WTC11 (cell line): ENCODE results near the gene UNC119B. TPM values are rescaled to one million over a fixed set of nuclear protein-coding genes. Genes with fewer than 3 reads are reported as not detected.
A peak's percentile ranks its signal among the peaks of the same experiment; 100 is the strongest.

Source experiments
- ATAC-seq: fragments of 200-7000 bp; cut with Tn5 transposase; 2 replicates; pipeline ENCODE4 v1.10.0; 2021; ENCODE audit warnings: mild to moderate bottlenecking, moderate library complexity
- CTCF ChIA-PET: fragments of 300-600 bp; sonication (Branson Sonifier 250); formaldehyde crosslinking; loops from one replicate; lab custom pipeline; 2021; ENCODE audit warnings: antibody characterized with exemption; lab: Charles Lee
- POLR2A ChIA-PET: fragments of 350-600 bp; sonication (Branson Sonifier 250); formaldehyde crosslinking; loops from one replicate; lab custom pipeline; 2021; ENCODE audit warnings: antibody characterized with exemption; lab: Charles Lee
- DNase-seq: peaks from one replicate; pipeline ENCODE4 v3.0.0; 2021; ENCODE audit warnings: low spot score
- H3K27ac Mint-ChIP-seq: 2 replicates; pipeline ENCODE4 v1.8.0; 2021; ENCODE audit warnings: mixed read lengths
- H3K27me3 Mint-ChIP-seq: 2 replicates; pipeline ENCODE4 v1.8.0; 2021; ENCODE audit warnings: low read depth, mild to moderate bottlenecking, moderate library complexity, mixed read lengths
- H3K36me3 Mint-ChIP-seq: 2 replicates; pipeline ENCODE4 v1.8.0; 2021; ENCODE audit warnings: mixed read lengths
- H3K4me1 Mint-ChIP-seq: 2 replicates; pipeline ENCODE4 v1.8.0; 2022; ENCODE audit warnings: mixed read lengths
- H3K4me3 Mint-ChIP-seq: 2 replicates; pipeline ENCODE4 v1.8.0; 2021; ENCODE audit warnings: mild to moderate bottlenecking, moderate library complexity, mixed read lengths
- H3K9me3 Mint-ChIP-seq: 2 replicates; pipeline ENCODE4 v1.8.0; 2021; ENCODE audit warnings: mixed read lengths
- ATF6 ChIP-seq: sonication (generic); formaldehyde crosslinking; IDR thresholded peaks from 2 replicates; pipeline ENCODE4 v1.8.1; 2023; ENCODE audit warnings: mild to moderate bottlenecking, missing genetic modification reagents
- CBFB ChIP-seq: sonication (generic); formaldehyde crosslinking; IDR thresholded peaks from 2 replicates; pipeline ENCODE4 v1.8.1; 2022; ENCODE audit warnings: mild to moderate bottlenecking, low read depth, missing genetic modification reagents
- CREB1 ChIP-seq: sonication (generic); formaldehyde crosslinking; IDR thresholded peaks from 2 replicates; pipeline ENCODE4 v1.8.0; 2023; ENCODE audit warnings: mild to moderate bottlenecking, missing genetic modification reagents
- CREM ChIP-seq: sonication (generic); formaldehyde crosslinking; IDR thresholded peaks from 2 replicates; pipeline ENCODE4 v1.8.1; 2022; ENCODE audit warnings: mild to moderate bottlenecking, missing genetic modification reagents, moderate library complexity
- CTCF ChIP-seq: fragments of 200-600 bp; IDR thresholded peaks from 2 replicates; pipeline ENCODE4 v1.8.0; 2022; ENCODE audit warnings: antibody characterized with exemption
- E2F1 ChIP-seq: sonication (generic); formaldehyde crosslinking; IDR thresholded peaks from 2 replicates; pipeline ENCODE4 v1.8.0; 2022; ENCODE audit warnings: mild to moderate bottlenecking, missing genetic modification reagents
- ELF4 ChIP-seq: sonication (generic); formaldehyde crosslinking; IDR thresholded peaks from 2 replicates; pipeline ENCODE4 v1.8.1; 2022; ENCODE audit warnings: low read depth, mild to moderate bottlenecking, moderate library complexity, missing genetic modification reagents
- ESRRA ChIP-seq: sonication (generic); formaldehyde crosslinking; IDR thresholded peaks from 2 replicates; pipeline ENCODE4 v1.8.1; 2022; ENCODE audit warnings: mild to moderate bottlenecking, missing genetic modification reagents, borderline replicate concordance
- JAZF1 ChIP-seq: fragments of 250-450 bp; sonication (Bioruptor Pico); IDR thresholded peaks from 2 replicates; pipeline ENCODE4 v1.9.0; 2021; ENCODE audit warnings: moderate library complexity, mild to moderate bottlenecking, inconsistent platforms
- MAX ChIP-seq: sonication (generic); formaldehyde crosslinking; IDR thresholded peaks from 2 replicates; pipeline ENCODE4 v1.8.0; 2022; ENCODE audit warnings: mild to moderate bottlenecking, missing genetic modification reagents
- RORB ChIP-seq: fragments of 250-450 bp; sonication (Bioruptor Pico); IDR thresholded peaks from 2 replicates; pipeline ENCODE4 v1.9.0; 2021; ENCODE audit warnings: mild to moderate bottlenecking
- SP1 ChIP-seq: sonication (generic); formaldehyde crosslinking; conservative IDR thresholded peaks from 2 replicates; pipeline ENCODE4 v1.8.1; 2022; ENCODE audit warnings: missing genetic modification reagents
- STAT6 ChIP-seq: sonication (generic); formaldehyde crosslinking; conservative IDR thresholded peaks from 2 replicates; pipeline ENCODE4 v1.8.1; 2023; ENCODE audit warnings: mild to moderate bottlenecking, low read depth, missing genetic modification reagents, moderate library complexity
- ZNF425 ChIP-seq: fragments of 250-450 bp; sonication (Bioruptor Pico); conservative IDR thresholded peaks from 2 replicates; pipeline ENCODE4 v1.9.0; 2021; ENCODE audit warnings: mild to moderate bottlenecking
- ZNF512 ChIP-seq: sonication (generic); formaldehyde crosslinking; IDR thresholded peaks from 2 replicates; pipeline ENCODE4 v1.8.1; 2022; ENCODE audit warnings: missing genetic modification reagents, borderline replicate concordance
- ZNF671 ChIP-seq: fragments of 250-450 bp; sonication (Bioruptor Pico); IDR thresholded peaks from 2 replicates; pipeline ENCODE4 v1.8.0; 2021; ENCODE audit warnings: mild to moderate bottlenecking
- ZSCAN18 ChIP-seq: fragments of 250-450 bp; sonication (Bioruptor Pico); IDR thresholded peaks from 2 replicates; pipeline ENCODE4 v2.1.2; 2022; ENCODE audit warnings: mild to moderate bottlenecking, moderate library complexity
- total RNA-seq: library from RNA; stranded (reverse); gene quantifications from 3 replicates; pipeline ENCODE4 v1.2.3, GENCODE V29; 2021

UNC119B gene
- total RNA-seq, 1 experiment from 2014 or later: 53.3 TPM

GRCh38 chr12:120705618-120706017 lies 4.6 kb upstream of the UNC119B start:
- no peak for DNase-seq
- no peaks in the 10 kb centered on the region for H3K27me3 Mint-ChIP-seq
- CTCF ChIA-PET: interaction anchor here (0.6 to 0.7 kb wide), 2 partner anchors 56 kb away, joined by 3 to 5 read pairs; no protein-coding TSS in a partner anchor

GRCh38 chr12:120706029-120706428 lies 4.2 kb upstream of the UNC119B start:
- peaks cover 7% of the 10 kb centered on the region for H3K4me1 Mint-ChIP-seq
- H3K4me3 Mint-ChIP-seq: no peak overlapping the region
- no peak for DNase-seq
- ChIA-PET CTCF (interaction anchor here (0.6 kb wide), 1 partner anchor 57 kb away, joined by 5 read pairs; no protein-coding TSS in a partner anchor), POLR2A (no interaction called here)
- H3K27ac Mint-ChIP-seq: peak overlapping the region; percentile 86
- H3K27me3 Mint-ChIP-seq: no peaks in the 10 kb centered on the region
- H3K9me3 Mint-ChIP-seq: no peaks in the 10 kb centered on the region
- ATAC-seq: no peak
- peaks cover 9% of the 10 kb centered on the region for H3K36me3 Mint-ChIP-seq
- TF ChIP-seq ATF6 (CRISPR knock-in tag) (no peak), CREB1 (CRISPR knock-in tag) (no peak), MAX (CRISPR knock-in tag) (no peak), ELF4 (CRISPR knock-in tag) (no peak), STAT6 (CRISPR knock-in tag) (no peak), SP1 (no peak), ESRRA (CRISPR knock-in tag) (no peak), E2F1 (CRISPR knock-in tag) (no peak), ZNF512 (CRISPR knock-in tag) (no peak)

More at GRCh38 chr12:120705618-120706017, 4.6 kb upstream of the UNC119B start:
- H3K9me3 Mint-ChIP-seq: no peaks in the 10 kb centered on the region
- H3K27ac Mint-ChIP-seq: no peak overlapping the region; the same call in 1 of the 2 replicates
- H3K4me3 Mint-ChIP-seq: no peak overlapping the region
- ATAC-seq: no peak
- peaks cover 7% of the 10 kb centered on the region for H3K4me1 Mint-ChIP-seq
- TF ChIP-seq JAZF1 (CRISPR knock-in tag) (no peak), CBFB (CRISPR knock-in tag) (no peak), CTCF (no peak), CREM (no peak), RORB (CRISPR knock-in tag) (no peak), ZNF425 (no peak), ZSCAN18 (CRISPR knock-in tag) (no peak), ZNF671 (no peak)
- H3K36me3 Mint-ChIP-seq: peaks cover 13% of the 10 kb centered on the region
- POLR2A ChIA-PET: no interaction called here
